ENCODE results near the gene ACIN1. TPM values are rescaled to one million over a fixed set of nuclear protein-coding genes. Genes with fewer than 3 reads are reported as not detected.

Gene ACIN1
- total RNA-seq, 2 donors from 2014 or later = 314 to 367 TPM

GRCh38 chr14:23045419-23046357 is 49.2 kb downstream of the ACIN1 start:
- H3K4me3 Mint-ChIP-seq = no peak overlapping the region
- H3K27ac Mint-ChIP-seq = no peak overlapping the region
- peaks cover 5% of the 10 kb centered on the region for H3K9me3 Mint-ChIP-seq
- Histone ChIP-seq H3K27ac (ENCODE audit: low read depth, low read length) (no peak overlapping the region), H3K4me1 (ENCODE audit: control insufficient read depth, insufficient read depth, low read length) (peaks cover 19% of the 10 kb centered on the region), H3K9me3 (ENCODE audit: control insufficient read depth, low read length) (no peaks in the 10 kb centered on the region), H3K4me3 (ENCODE audit: low read length) (no peak overlapping the region), H3K36me3 (ENCODE audit: control insufficient read depth, insufficient read depth, low read length) (peaks cover 14% of the 10 kb centered on the region), H3K9ac (ENCODE audit: extremely low read depth, low read length, poor library complexity, severe bottlenecking) (no peak overlapping the region), H3K27me3 (ENCODE audit: control insufficient read depth, insufficient read depth, low read length, poor library complexity, severe bottlenecking) (no peaks in the 10 kb centered on the region)
- no peaks in the 10 kb centered on the region for H3K27me3 Mint-ChIP-seq (ENCODE audit: insufficient read depth)
- no peak for TF ChIP-seq CTCF (conservative IDR thresholded peaks at IDR 0.05)
- H3K36me3 Mint-ChIP-seq (ENCODE audit: low read depth) = peaks cover 20% of the 10 kb centered on the region
- WGBS, 2 experiments (ENCODE audit: insufficient coverage in 1 of 2, insufficient read length in 1 of 2) = 91 to 96% methylated on average over 7 to 13 of the region's 13 CpGs
- H3K4me1 Mint-ChIP-seq = peaks cover 25% of the 10 kb centered on the region
- peak; percentile 53 for DNase-seq

GRCh38 chr14:23044840-23045239 is 50.1 kb downstream of the ACIN1 start:
- peaks cover 25% of the 10 kb centered on the region for H3K4me1 Mint-ChIP-seq
- TF ChIP-seq CTCF (conservative IDR thresholded peaks at IDR 0.05) = no peak
- H3K27me3 ChIP-seq (ENCODE audit: control insufficient read depth, insufficient read depth, low read length, poor library complexity, severe bottlenecking) = no peaks in the 10 kb centered on the region
- no peak overlapping the region for H3K4me3 ChIP-seq (ENCODE audit: low read length)
- WGBS, 2 experiments (ENCODE audit: insufficient coverage in 1 of 2, insufficient read length in 1 of 2) = 92 to 99% methylated on average over 8 of the region's 8 CpGs
- no peak overlapping the region for H3K4me3 Mint-ChIP-seq
- H3K27me3 Mint-ChIP-seq (ENCODE audit: insufficient read depth) = no peaks in the 10 kb centered on the region
- H3K27ac Mint-ChIP-seq = no peak overlapping the region
- no peak overlapping the region for H3K27ac ChIP-seq (ENCODE audit: low read depth, low read length)
- H3K4me1 ChIP-seq (ENCODE audit: control insufficient read depth, insufficient read depth, low read length) = peaks cover 19% of the 10 kb centered on the region
- no peaks in the 10 kb centered on the region for H3K9me3 ChIP-seq (ENCODE audit: control insufficient read depth, low read length)
- H3K36me3 ChIP-seq (ENCODE audit: control insufficient read depth, insufficient read depth, low read length) = peaks cover 6% of the 10 kb centered on the region
- H3K9ac ChIP-seq (ENCODE audit: extremely low read depth, low read length, poor library complexity, severe bottlenecking) = no peak overlapping the region
- H3K36me3 Mint-ChIP-seq (ENCODE audit: low read depth) = peaks cover 19% of the 10 kb centered on the region
- H3K9me3 Mint-ChIP-seq = peaks cover 5% of the 10 kb centered on the region
- no peak for DNase-seq

GRCh38 chr14:23043754-23044153 is 51.2 kb downstream of the ACIN1 start:
- TF ChIP-seq CTCF (conservative IDR thresholded peaks at IDR 0.05) = no peak
- Mint-ChIP-seq H3K27ac (peak overlapping the region; percentile 48), H3K9me3 (peaks cover 5% of the 10 kb centered on the region), H3K36me3 (ENCODE audit: low read depth) (peaks cover 10% of the 10 kb centered on the region), H3K4me1 (peaks cover 27% of the 10 kb centered on the region), H3K4me3 (no peak overlapping the region), H3K27me3 (ENCODE audit: insufficient read depth) (no peaks in the 10 kb centered on the region)
- no peak overlapping the region for H3K9ac ChIP-seq (ENCODE audit: extremely low read depth, low read length, poor library complexity, severe bottlenecking)
- H3K4me3 ChIP-seq (ENCODE audit: low read length) = no peak overlapping the region
- DNase-seq = peak; percentile 52
- 72 to 100% methylated on average over 1 to 3 of the region's 3 CpGs for WGBS, 2 experiments (ENCODE audit: insufficient coverage in 1 of 2, insufficient read length in 1 of 2)
- peaks cover 19% of the 10 kb centered on the region for H3K4me1 ChIP-seq (ENCODE audit: control insufficient read depth, insufficient read depth, low read length)
- no peaks in the 10 kb centered on the region for H3K9me3 ChIP-seq (ENCODE audit: control insufficient read depth, low read length)
- no peaks in the 10 kb centered on the region for H3K36me3 ChIP-seq (ENCODE audit: control insufficient read depth, insufficient read depth, low read length)
- H3K27me3 ChIP-seq (ENCODE audit: control insufficient read depth, insufficient read depth, low read length, poor library complexity, severe bottlenecking) = no peaks in the 10 kb centered on the region
- no peak overlapping the region for H3K27ac ChIP-seq (ENCODE audit: low read depth, low read length)

Measured in endodermal cell (in vitro differentiated cells).